Tibial artery (tissue), 4 donors: Measurements from ENCODE around the gene ZNF865.

Experiments used
- DNase-seq, 2 donors: peaks; one replicate each; pipeline ENCODE4 v3.0.0-alpha.2; 2019
- H3K27ac ChIP-seq, 2 donors: fragments of 200-600 bp; sonication (generic) in 1 of 2; 1 replicate in 1 of 2; 2 replicates in 1 of 2; pipeline ENCODE4 v1.5.1; 2018 to 2019; ENCODE audit warnings: mild to moderate bottlenecking in 1 of 2
- H3K27me3 ChIP-seq, 2 donors: fragments of 200-600 bp; sonication (generic) in 1 of 2; one replicate each; pipeline versions ENCODE4 v1.5.1 to v1.6.0; 2016 to 2019
- H3K36me3 ChIP-seq, 3 donors: fragments of 200-600 bp; sonication (generic) in 2 of 3; one replicate each; pipeline ENCODE4 v1.5.1; 2016 to 2019; ENCODE audit warnings: mild to moderate bottlenecking in 2 of 3
- H3K4me1 ChIP-seq, 4 donors: fragments of 200-600 bp; sonication (generic) in 2 of 4; 1 replicate in 3 of 4; 2 replicates in 1 of 4; pipeline ENCODE4 v1.5.1; 2016 to 2019
- H3K4me3 ChIP-seq, 2 donors: fragments of 200-600 bp; sonication (generic) in 1 of 2; 1 replicate in 1 of 2; 2 replicates in 1 of 2; pipeline ENCODE4 v1.5.1; 2018 to 2019; ENCODE audit warnings: mild to moderate bottlenecking in 2 of 2
- H3K9me3 ChIP-seq, 3 donors: fragments of 200-600 bp; sonication (generic) in 1 of 3; one replicate each; pipeline ENCODE4 v1.5.1; 2016 to 2019
- CTCF ChIP-seq, 2 experiments: fragments of 200-600 bp in 1 of 2; fragments of 450-650 bp in 1 of 2; IDR thresholded peaks; one replicate each; pipeline ENCODE4 v1.5.1; 2017 to 2019; ENCODE audit warnings: antibody characterized with exemption in 2 of 2, mild to moderate bottlenecking in 1 of 2, moderate library complexity in 1 of 2
- intact Hi-C: fragments of 100-400 bp; cut with DNase I; formaldehyde crosslinking; loops from one replicate; pipeline ENCODE4 v1.15.0; 2023; ENCODE audit warnings: low total_unique reads

The ZNF865 gene

DNA sequence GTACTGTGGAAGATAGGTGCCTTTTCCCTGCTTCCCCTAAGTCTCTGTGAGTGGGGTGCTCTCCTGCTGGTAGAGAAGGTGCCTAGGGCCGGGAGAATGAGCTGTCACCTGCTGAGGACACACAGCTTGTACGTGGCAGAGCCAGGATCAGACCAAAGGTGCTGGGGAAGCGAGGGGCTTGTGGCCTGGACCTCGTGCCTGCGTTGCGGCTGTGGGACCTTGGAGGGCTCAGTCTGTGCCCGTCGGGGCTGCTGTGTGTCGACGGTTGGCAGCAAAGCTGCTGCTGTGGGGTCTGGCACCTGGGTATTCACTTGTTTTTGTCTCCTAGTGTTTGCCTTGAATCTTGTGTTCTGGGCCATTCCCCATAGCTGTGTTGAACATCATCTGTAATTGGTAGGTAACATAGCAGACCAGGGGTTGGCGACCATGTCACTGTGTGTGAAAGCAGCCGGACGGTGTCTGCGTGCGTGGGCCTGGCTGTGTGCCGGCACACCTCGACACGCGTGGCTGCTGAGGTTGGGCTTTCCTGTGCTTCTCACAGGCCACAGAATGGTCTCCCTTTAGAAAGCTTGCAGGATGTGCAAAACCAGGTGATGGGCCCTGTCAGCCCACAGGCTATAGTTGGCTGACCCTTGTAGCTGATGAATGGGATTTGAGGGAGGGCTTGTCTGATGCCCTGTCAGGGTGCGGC lies 58.5 kb downstream of the ZNF865 start:
- DNase-seq, result no peak

GRCh38 chr19:55666343-55667005 lies 61.0 kb downstream of the ZNF865 start:
- Histone ChIP-seq H3K9me3 (no peaks in the 10 kb centered on the region), H3K4me3 (no peak overlapping the region), H3K27ac (no peak overlapping the region), H3K4me1 (peaks cover 0 to 6% (median 0%) of the 10 kb centered on the region in 4 donors), H3K27me3 (no peaks in the 10 kb centered on the region), H3K36me3 (peaks cover 83 to 100% (median 95%) of the 10 kb centered on the region in 3 donors)
- intact Hi-C loops, result no loop called here
- no peak for TF ChIP-seq CTCF (IDR thresholded peaks at IDR 0.05)
- no peak for DNase-seq

More for the DNA sequence above, 58.5 kb downstream of the ZNF865 start:
- Histone ChIP-seq H3K36me3 (peaks cover 78 to 100% (median 97%) of the 10 kb centered on the region in 3 donors), H3K27ac (no peak overlapping the region), H3K9me3 (no peaks in the 10 kb centered on the region), H3K4me3 (no peak overlapping the region), H3K4me1 (peaks cover 0 to 13% (median 12%) of the 10 kb centered on the region in 4 donors), H3K27me3 (no peaks in the 10 kb centered on the region)
- TF ChIP-seq CTCF (IDR thresholded peaks at IDR 0.05), result no peak
- intact Hi-C loops, result no loop called here
